OCI-LY3 (cell line): ENCODE data around the gene FAM13A.
"Not testable (repeated sequence)": the region's sequence is repeated elsewhere in the genome, so short reads cannot be mapped to it uniquely, and the experiment has no call there.

Experiments
- H2AFZ ChIP-seq: fragments of 200-600, 300-600 bp; shearing (Covaris generic); 2 replicates; pipeline ENCODE4 v1.6.0; 2014; ENCODE audit warnings: antibody characterized with exemption, low read depth, low read length
- H3K27ac ChIP-seq: fragments of 200-600, 300-600 bp; sonication (generic); 2 replicates; pipeline ENCODE4 v1.5.1; 2014; ENCODE audit warnings: mild to moderate bottlenecking, low read length, moderate library complexity, mixed read lengths
- H3K27me3 ChIP-seq: fragments of 200-600, 300-600 bp; sonication (generic); 2 replicates; pipeline ENCODE4 v1.6.1; 2014; ENCODE audit warnings: low read depth, low read length, mixed read lengths
- H3K36me3 ChIP-seq: fragments of 200-600, 300-600 bp; sonication (generic); replicated peaks from 2 replicates; pipeline ENCODE3; 2014; ENCODE audit warnings: low read depth, low read length, mixed read lengths
- H3K4me1 ChIP-seq: fragments of 300-600, 200-600 bp; sonication (generic); 2 replicates; pipeline ENCODE4 v1.6.1; 2014; ENCODE audit warnings: low read length, mixed read lengths
- H3K4me2 ChIP-seq: fragments of 200-600, 300-600 bp; sonication (generic); 2 replicates; pipeline ENCODE4 v1.6.1; 2014; ENCODE audit warnings: low read length, mixed read lengths
- H3K4me3 ChIP-seq: fragments of 300-600, 200-600 bp; sonication (generic); 2 replicates; pipeline ENCODE4 v1.5.1; 2014; ENCODE audit warnings: antibody characterized with exemption, mild to moderate bottlenecking, low read length, moderate library complexity
- H3K79me2 ChIP-seq: fragments of 300-600, 200-600 bp; shearing (Covaris generic); 2 replicates; pipeline ENCODE4 v1.6.1; 2014; ENCODE audit warnings: mild to moderate bottlenecking, low read length, mixed read lengths
- H3K9ac ChIP-seq: fragments of 300-600, 200-600 bp; shearing (Covaris generic); 2 replicates; pipeline ENCODE4 v1.6.0; 2014; ENCODE audit warnings: mild to moderate bottlenecking, low read length, moderate library complexity
- H3K9me3 ChIP-seq: fragments of 200-600, 300-600 bp; shearing (Covaris generic); 2 replicates; pipeline ENCODE4 v1.6.1; 2014; ENCODE audit warnings: low read length, mixed read lengths; ENCODE audit not compliant: insufficient read depth
- H4K20me1 ChIP-seq: fragments of 200-600, 300-600 bp; sonication (generic); 2 replicates; pipeline ENCODE4 v1.6.1; 2016; ENCODE audit warnings: low read length, mixed read lengths; ENCODE audit not compliant: insufficient read depth
- EZH2phosphoT487 ChIP-seq: fragments of 200-600 bp; shearing (Covaris generic); IDR thresholded peaks from 2 replicates; pipeline ENCODE4 v1.6.1; 2018; ENCODE audit warnings: antibody characterized with exemption, mixed run types, low read depth
- TF ChIP-seq, protein P1 (sequence below): fragments of 200-600, 300-600 bp; sonication (generic); IDR thresholded peaks from 2 replicates; pipeline ENCODE4 v1.5.1; 2014; ENCODE audit warnings: antibody characterized with exemption, low read length, low read depth

The FAM13A gene

DNA sequence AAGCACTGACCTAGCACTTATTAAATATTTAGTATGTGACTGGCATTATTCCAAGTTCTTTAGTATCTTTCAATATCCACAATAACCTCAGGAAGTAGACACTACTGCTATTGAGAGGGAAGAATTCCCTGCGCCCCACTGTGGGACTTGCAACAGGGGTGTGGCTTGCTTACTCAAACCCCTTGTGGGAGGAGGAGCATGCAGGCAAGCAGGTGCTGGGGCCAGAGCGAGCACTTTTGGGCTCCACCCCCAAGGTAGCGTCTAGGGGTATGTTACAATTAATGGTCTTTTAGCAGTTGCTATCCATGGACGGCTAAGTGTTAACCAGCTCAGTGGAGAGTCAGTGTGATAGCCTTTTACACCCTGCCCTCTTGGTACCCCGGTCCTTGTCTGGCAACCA lies 50.7 kb downstream of the FAM13A start:
- H3K4me1 ChIP-seq = peaks cover 29% of the 10 kb centered on the region

DNA sequence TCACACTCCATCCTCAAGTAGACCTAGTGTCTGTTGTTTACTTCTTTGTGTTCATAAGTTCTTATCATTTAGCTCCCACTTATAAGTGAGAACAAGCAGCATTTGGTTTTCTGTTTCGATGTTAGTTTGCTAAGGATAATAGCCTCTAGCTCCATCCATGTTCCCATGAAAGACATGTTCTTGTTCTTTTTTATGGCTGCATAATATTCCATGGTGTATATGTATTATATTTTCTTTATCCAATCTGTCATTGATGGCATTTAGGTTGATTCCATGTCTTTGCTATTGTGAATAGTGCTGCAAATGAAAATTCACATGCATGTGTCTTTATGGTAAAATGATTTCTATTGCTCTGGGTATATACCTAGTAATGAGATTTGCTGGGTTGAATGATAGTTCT lies 51.9 kb downstream of the FAM13A start:
- H3K9ac ChIP-seq, H3K79me2 ChIP-seq, H2AFZ ChIP-seq, H4K20me1 ChIP-seq, H3K9me3 ChIP-seq, H3K27me3 ChIP-seq, H3K4me2 ChIP-seq, H3K4me3 ChIP-seq, H3K27ac ChIP-seq: not testable (repeated sequence)
- peaks cover 23% of the 10 kb centered on the region for H3K4me1 ChIP-seq
- peaks cover 38% of the 10 kb centered on the region for H3K36me3 ChIP-seq

More for the DNA sequence above, 50.7 kb downstream of the FAM13A start:
- TF ChIP-seq, protein P1, sequence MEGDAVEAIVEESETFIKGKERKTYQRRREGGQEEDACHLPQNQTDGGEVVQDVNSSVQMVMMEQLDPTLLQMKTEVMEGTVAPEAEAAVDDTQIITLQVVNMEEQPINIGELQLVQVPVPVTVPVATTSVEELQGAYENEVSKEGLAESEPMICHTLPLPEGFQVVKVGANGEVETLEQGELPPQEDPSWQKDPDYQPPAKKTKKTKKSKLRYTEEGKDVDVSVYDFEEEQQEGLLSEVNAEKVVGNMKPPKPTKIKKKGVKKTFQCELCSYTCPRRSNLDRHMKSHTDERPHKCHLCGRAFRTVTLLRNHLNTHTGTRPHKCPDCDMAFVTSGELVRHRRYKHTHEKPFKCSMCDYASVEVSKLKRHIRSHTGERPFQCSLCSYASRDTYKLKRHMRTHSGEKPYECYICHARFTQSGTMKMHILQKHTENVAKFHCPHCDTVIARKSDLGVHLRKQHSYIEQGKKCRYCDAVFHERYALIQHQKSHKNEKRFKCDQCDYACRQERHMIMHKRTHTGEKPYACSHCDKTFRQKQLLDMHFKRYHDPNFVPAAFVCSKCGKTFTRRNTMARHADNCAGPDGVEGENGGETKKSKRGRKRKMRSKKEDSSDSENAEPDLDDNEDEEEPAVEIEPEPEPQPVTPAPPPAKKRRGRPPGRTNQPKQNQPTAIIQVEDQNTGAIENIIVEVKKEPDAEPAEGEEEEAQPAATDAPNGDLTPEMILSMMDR = no peak
- no peak for TF ChIP-seq EZH2phosphoT487
- Histone ChIP-seq H3K4me2 (no peak overlapping the region), H2AFZ (no peak overlapping the region), H3K27me3 (no peaks in the 10 kb centered on the region), H3K4me3 (no peak overlapping the region), H3K27ac (no peak overlapping the region), H3K9me3 (no peaks in the 10 kb centered on the region), H3K9ac (no peak overlapping the region), H3K36me3 (peaks cover 44% of the 10 kb centered on the region), H3K79me2 (0 out of 2 replicates have a peak, but pooled peaks cover 4% of the 10 kb centered on the region), H4K20me1 (no peaks in the 10 kb centered on the region)

GRCh38 chr4:89001647-89002445 lies 55.1 kb downstream of the FAM13A start:
- Histone ChIP-seq H3K4me1 (0 out of 2 replicates have a peak, but pooled peaks cover 2% of the 10 kb centered on the region), H4K20me1 (no peaks in the 10 kb centered on the region), H3K4me3 (no peak overlapping the region), H3K36me3 (peaks cover 13% of the 10 kb centered on the region), H3K27ac (no peak overlapping the region), H3K9ac (no peak overlapping the region), H3K4me2 (no peak overlapping the region), H3K79me2 (no peaks in the 10 kb centered on the region), H2AFZ (no peak overlapping the region), H3K27me3 (no peaks in the 10 kb centered on the region), H3K9me3 (no peaks in the 10 kb centered on the region)
- TF ChIP-seq EZH2phosphoT487 = no peak
- TF ChIP-seq, protein P1 = no peak

DNA sequence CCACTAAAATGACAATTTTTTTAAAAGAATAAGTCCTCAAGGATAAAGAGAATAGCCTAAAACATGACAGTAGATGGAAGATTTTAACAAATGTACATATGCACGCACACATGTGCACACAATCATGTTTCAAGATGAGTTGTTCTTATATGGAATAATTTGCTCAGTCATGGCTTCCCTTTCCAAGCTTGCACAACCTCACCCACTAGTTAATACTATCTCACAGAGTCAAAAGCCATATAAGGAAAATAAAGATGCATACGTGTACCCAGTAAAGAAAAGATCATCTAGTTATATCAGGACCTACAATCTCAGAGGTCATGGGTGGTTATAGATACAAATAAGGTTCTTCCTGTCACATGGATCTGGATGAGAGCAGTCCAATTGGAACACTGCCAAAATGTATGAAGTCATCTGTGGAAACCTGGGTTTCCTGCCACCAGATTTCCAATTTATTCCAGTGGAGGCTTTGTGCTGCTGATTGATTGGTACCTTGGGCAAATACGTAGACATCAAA lies 56.1 kb downstream of the FAM13A start:
- Histone ChIP-seq H3K9me3 (no peaks in the 10 kb centered on the region), H4K20me1 (no peaks in the 10 kb centered on the region), H3K4me2 (no peak overlapping the region), H3K27me3 (no peaks in the 10 kb centered on the region), H3K9ac (no peak overlapping the region), H3K36me3 (peaks cover 4% of the 10 kb centered on the region), H3K27ac (no peak overlapping the region), H3K4me1 (0 out of 2 replicates have a peak, but pooled peaks cover 2% of the 10 kb centered on the region), H3K4me3 (no peak overlapping the region), H3K79me2 (no peaks in the 10 kb centered on the region), H2AFZ (no peak overlapping the region)
- TF ChIP-seq, protein P1 = no peak
- TF ChIP-seq EZH2phosphoT487 = no peak
